ENCODE results near the gene DUSP15. TPM values are rescaled to one million over a fixed set of nuclear protein-coding genes. Genes with fewer than 3 reads are reported as not detected.

DUSP15 gene
- polyA plus RNA-seq, 1 donor (not counting 4 experiments of a cell fraction or from before 2014, with no cell fraction given) = not detected

DNA sequence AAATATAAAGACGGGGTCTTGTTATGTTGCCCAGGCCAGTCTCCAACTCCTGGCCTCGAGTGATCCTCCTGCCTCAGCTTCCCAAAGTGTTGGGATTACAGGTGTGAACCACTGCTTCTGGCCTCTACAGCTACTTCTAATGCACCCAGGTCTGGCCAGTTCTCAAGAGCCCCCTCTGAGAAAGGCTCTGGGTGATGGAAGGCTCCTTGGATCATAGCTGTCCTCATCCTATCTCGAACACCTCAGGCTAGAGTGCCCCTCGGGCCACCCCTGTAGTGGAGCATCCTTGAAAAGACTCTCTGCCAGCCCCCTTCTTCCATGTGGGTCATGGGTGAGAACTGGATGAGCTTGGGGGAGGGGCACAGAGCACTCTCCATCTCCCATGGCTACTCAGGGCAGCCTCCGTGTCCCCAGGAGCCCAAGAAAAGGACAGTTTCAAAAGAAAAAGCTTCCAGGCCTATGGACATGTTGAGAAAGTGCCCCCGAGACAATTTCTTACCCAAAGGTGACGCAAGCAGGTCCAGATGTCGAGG lies 51.9 kb downstream of the DUSP15 start:
- H3K36me3 ChIP-seq (ENCODE audit: control insufficient read depth in 2 of 2, extremely low read depth in 1 of 2, insufficient read depth in 2 of 2, low read length in 2 of 2) = no peaks in the 10 kb centered on the region
- no peak overlapping the region for H3K27ac ChIP-seq (ENCODE audit: control insufficient read depth, insufficient read depth, low read length)
- no peak for TF ChIP-seq EZH2 (IDR thresholded peaks at IDR 0.05; ENCODE audit: low read length)
- no peak for TF ChIP-seq CTCF (optimal IDR thresholded peaks at IDR 0.05 in 1 of 3, IDR thresholded peaks at IDR 0.05 in 1 of 3, conservative IDR thresholded peaks at IDR 0.05 in 1 of 3; ENCODE audit: extremely low read depth in 1 of 3, insufficient read depth in 2 of 3, low read length in 3 of 3)
- no peaks in the 10 kb centered on the region for H4K20me1 ChIP-seq (ENCODE audit: control insufficient read depth, extremely low read depth, insufficient read depth, low read length)
- FAIRE-seq (no peak), DNase-seq (ENCODE audit: low read depth, low spot score) (no peak)
- H3K4me1 ChIP-seq (ENCODE audit: control insufficient read depth, extremely low read depth, insufficient read depth, low read length) = no peaks in the 10 kb centered on the region
- no peak overlapping the region for H3K4me2 ChIP-seq (ENCODE audit: control insufficient read depth, extremely low read depth, insufficient read depth, low read depth, low read length)
- H3K9me1 ChIP-seq (ENCODE audit: control insufficient read depth, extremely low read depth, insufficient read depth, low read length) = no peaks in the 10 kb centered on the region
- H3K9ac ChIP-seq (ENCODE audit: control insufficient read depth, extremely low read depth, insufficient read depth, low read length) = no peak overlapping the region
- dilution Hi-C loops (cut with MboI; ENCODE audit: extremely low pct_ligation_motif_present, low sequenced_read_pairs) = no loop called here
- H3K79me2 ChIP-seq (ENCODE audit: control insufficient read depth, insufficient read depth, low read length) = no peaks in the 10 kb centered on the region
- H3K4me3 ChIP-seq (ENCODE audit: control insufficient read depth in 2 of 3, extremely low read depth in 1 of 3, insufficient read depth in 2 of 3, low read depth in 1 of 3, low read length in 3 of 3) = no peak overlapping the region
- H2AFZ ChIP-seq (ENCODE audit: control insufficient read depth, low read length) = no peak overlapping the region
- H3K27me3 ChIP-seq (ENCODE audit: control insufficient read depth, extremely low read depth, insufficient read depth, low read length) = peaks cover 4% of the 10 kb centered on the region
- no peaks in the 10 kb centered on the region for H3K9me3 ChIP-seq (ENCODE audit: control insufficient read depth, low read depth, low read length)

DNA sequence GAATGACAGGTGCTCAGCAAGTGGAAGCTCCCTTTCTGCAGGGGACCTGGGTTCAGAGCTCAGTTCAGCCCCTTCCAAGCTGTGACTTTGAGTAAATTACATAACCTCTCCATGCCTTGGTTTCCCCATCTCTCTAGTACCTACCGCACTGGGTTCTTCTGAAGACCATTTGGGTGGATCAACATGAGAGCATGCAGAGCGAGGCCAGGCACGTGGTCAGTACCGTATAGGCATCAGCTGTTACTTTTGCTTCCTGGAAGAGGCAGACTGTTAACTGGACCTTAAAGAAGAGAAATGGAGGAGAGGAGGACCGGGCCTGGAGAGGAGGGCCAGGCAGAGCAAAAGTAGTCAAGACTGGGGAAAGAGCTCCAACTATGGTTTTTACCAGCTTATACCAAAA lies 52.9 kb downstream of the DUSP15 start:
- Histone ChIP-seq H3K4me1 (ENCODE audit: control insufficient read depth, extremely low read depth, insufficient read depth, low read length) (no peaks in the 10 kb centered on the region), H3K79me2 (ENCODE audit: control insufficient read depth, insufficient read depth, low read length) (no peaks in the 10 kb centered on the region), H3K4me3 (ENCODE audit: control insufficient read depth in 2 of 3, extremely low read depth in 1 of 3, insufficient read depth in 2 of 3, low read depth in 1 of 3, low read length in 3 of 3) (no peak overlapping the region), H3K27me3 (ENCODE audit: control insufficient read depth, extremely low read depth, insufficient read depth, low read length) (peaks cover 4% of the 10 kb centered on the region), H3K27ac (ENCODE audit: control insufficient read depth, insufficient read depth, low read length) (no peak overlapping the region), H3K36me3 (ENCODE audit: control insufficient read depth in 2 of 2, extremely low read depth in 1 of 2, insufficient read depth in 2 of 2, low read length in 2 of 2) (no peaks in the 10 kb centered on the region), H2AFZ (ENCODE audit: control insufficient read depth, low read length) (no peak overlapping the region), H3K9me3 (ENCODE audit: control insufficient read depth, low read depth, low read length) (no peaks in the 10 kb centered on the region), H4K20me1 (ENCODE audit: control insufficient read depth, extremely low read depth, insufficient read depth, low read length) (no peaks in the 10 kb centered on the region), H3K4me2 (ENCODE audit: control insufficient read depth, extremely low read depth, insufficient read depth, low read depth, low read length) (no peak overlapping the region), H3K9ac (ENCODE audit: control insufficient read depth, extremely low read depth, insufficient read depth, low read length) (no peak overlapping the region), H3K9me1 (ENCODE audit: control insufficient read depth, extremely low read depth, insufficient read depth, low read length) (no peaks in the 10 kb centered on the region)
- TF ChIP-seq CTCF (optimal IDR thresholded peaks at IDR 0.05 in 1 of 3, IDR thresholded peaks at IDR 0.05 in 1 of 3, conservative IDR thresholded peaks at IDR 0.05 in 1 of 3; ENCODE audit: extremely low read depth in 1 of 3, insufficient read depth in 2 of 3, low read length in 3 of 3) (no peak), EZH2 (IDR thresholded peaks at IDR 0.05; ENCODE audit: low read length) (no peak)
- dilution Hi-C loops (cut with MboI; ENCODE audit: extremely low pct_ligation_motif_present, low sequenced_read_pairs) = no loop called here
- DNase-seq (ENCODE audit: low read depth, low spot score) (no peak), FAIRE-seq (no peak)

Measured in keratinocyte (primary cell).